Measurements from ENCODE around the gene BRD3. TPM values are rescaled to one million over a fixed set of nuclear protein-coding genes. Genes with fewer than 3 reads are reported as not detected.

Gene BRD3
- total and polyA plus RNA-seq, 4 experiments from 2014 or later: 16.0 to 48.5 (median 30.5) TPM

GRCh38 chr9:134053401-134053871, 14.4 kb downstream of the BRD3 start:
- ChIA-PET CTCF (ENCODE audit: partially characterized antibody) (no interaction called here), POLR2A (ENCODE audit: partially characterized antibody) (no interaction called here)
- Mint-ChIP-seq H3K36me3 (peaks cover 9 to 30% of the 10 kb centered on the region in 2 donors), H3K4me1 (peaks cover 6 to 14% (median 9%) of the 10 kb centered on the region in 4 donors), H3K9me3 (peaks cover 0 to 2% (median 0%) of the 10 kb centered on the region in 8 donors), H3K4me3 (no peak overlapping the region), H3K27ac (no peak overlapping the region), H3K27me3 (no peaks in the 10 kb centered on the region)
- H3K27ac ChIP-seq (ENCODE audit: low read depth, low read length): no peak overlapping the region
- peaks cover 18% of the 10 kb centered on the region for H3K36me3 ChIP-seq (ENCODE audit: insufficient read depth, low read length)
- no peaks in the 10 kb centered on the region for H3K27me3 ChIP-seq (ENCODE audit: insufficient read depth, low read length)
- no peaks in the 10 kb centered on the region for H3K4me1 ChIP-seq (ENCODE audit: insufficient read depth, low read length)
- intact Hi-C loops (cut with micrococcal nuclease): no loop called here
- no peak for DNase-seq
- no peak overlapping the region for H3K4me3 ChIP-seq (ENCODE audit: low read length in 2 of 2)
- H3K9me3 ChIP-seq (ENCODE audit: control insufficient read depth in 1 of 2, low read length in 2 of 2): no peaks in the 10 kb centered on the region

GRCh38 chr9:134052941-134053340, 14.9 kb downstream of the BRD3 start:
- ChIA-PET POLR2A (ENCODE audit: partially characterized antibody) (no interaction called here), CTCF (ENCODE audit: partially characterized antibody) (no interaction called here)
- no peaks in the 10 kb centered on the region for H3K27me3 ChIP-seq (ENCODE audit: insufficient read depth, low read length)
- H3K9me3 Mint-ChIP-seq: peaks cover 0 to 2% (median 0%) of the 10 kb centered on the region in 8 donors
- H3K4me1 Mint-ChIP-seq: peaks cover 4 to 11% (median 8%) of the 10 kb centered on the region in 4 donors
- no peaks in the 10 kb centered on the region for H3K9me3 ChIP-seq (ENCODE audit: control insufficient read depth in 1 of 2, low read length in 2 of 2)
- no peak overlapping the region for H3K27ac Mint-ChIP-seq
- no peaks in the 10 kb centered on the region for H3K4me1 ChIP-seq (ENCODE audit: insufficient read depth, low read length)
- no peaks in the 10 kb centered on the region for H3K27me3 Mint-ChIP-seq
- peaks cover 9 to 35% of the 10 kb centered on the region in 2 donors for H3K36me3 Mint-ChIP-seq
- H3K4me3 ChIP-seq (ENCODE audit: low read length in 2 of 2): no peak overlapping the region
- no peak overlapping the region for H3K27ac ChIP-seq (ENCODE audit: low read depth, low read length)
- H3K4me3 Mint-ChIP-seq: no peak overlapping the region
- peaks cover 21% of the 10 kb centered on the region for H3K36me3 ChIP-seq (ENCODE audit: insufficient read depth, low read length)
- intact Hi-C loops (cut with micrococcal nuclease): no loop called here
- no peak for DNase-seq

- H3K27ac ChIP-seq (ENCODE audit: low read depth, low read length): no peak overlapping the region
- H3K36me3 ChIP-seq (ENCODE audit: insufficient read depth, low read length): peaks cover 25% of the 10 kb centered on the region
- H3K4me3 ChIP-seq (ENCODE audit: low read length in 2 of 2): no peak overlapping the region
- no peaks in the 10 kb centered on the region for H3K27me3 ChIP-seq (ENCODE audit: insufficient read depth, low read length)
- Mint-ChIP-seq H3K36me3 (peaks cover 9 to 37% of the 10 kb centered on the region in 2 donors), H3K27ac (no peak overlapping the region), H3K27me3 (no peaks in the 10 kb centered on the region), H3K9me3 (peaks cover 0 to 2% (median 0%) of the 10 kb centered on the region in 8 donors), H3K4me3 (no peak overlapping the region), H3K4me1 (peaks cover 4 to 11% (median 8%) of the 10 kb centered on the region in 4 donors)
- H3K9me3 ChIP-seq (ENCODE audit: control insufficient read depth in 1 of 2, low read length in 2 of 2): no peaks in the 10 kb centered on the region
- no peak for DNase-seq
- intact Hi-C loops (cut with micrococcal nuclease): no loop called here
- ChIA-PET POLR2A (ENCODE audit: partially characterized antibody) (no interaction called here), CTCF (ENCODE audit: partially characterized antibody) (no interaction called here)
- no peaks in the 10 kb centered on the region for H3K4me1 ChIP-seq (ENCODE audit: insufficient read depth, low read length)
Measured at GRCh38 chr9:134052491-134052890, 15.3 kb downstream of the BRD3 start.

- Mint-ChIP-seq H3K27ac (peak overlapping the region in 1 of 7 donors; percentile 44), H3K27me3 (no peaks in the 10 kb centered on the region), H3K4me3 (no peak overlapping the region), H3K4me1 (peaks cover 0 to 3% (median under 1%) of the 10 kb centered on the region in 4 donors), H3K9me3 (peaks cover 0 to 2% (median 0%) of the 10 kb centered on the region in 8 donors), H3K36me3 (peaks cover 9 to 43% of the 10 kb centered on the region in 2 donors)
- no peak for DNase-seq
- intact Hi-C loops (cut with micrococcal nuclease): no loop called here
- ChIA-PET POLR2A (ENCODE audit: partially characterized antibody) (interaction anchor here (1.0 kb wide), 1 partner anchor 26 kb away, joined by 3 read pairs; no protein-coding TSS in a partner anchor), CTCF (ENCODE audit: partially characterized antibody) (interaction anchor here (0.6 kb wide), 1 partner anchor 294 kb away, joined by 3 read pairs; no protein-coding TSS in a partner anchor)
- H3K9me3 ChIP-seq (ENCODE audit: control insufficient read depth in 1 of 2, low read length in 2 of 2): no peaks in the 10 kb centered on the region
- no peaks in the 10 kb centered on the region for H3K4me1 ChIP-seq (ENCODE audit: insufficient read depth, low read length)
- peaks cover 31% of the 10 kb centered on the region for H3K36me3 ChIP-seq (ENCODE audit: insufficient read depth, low read length)
- H3K27me3 ChIP-seq (ENCODE audit: insufficient read depth, low read length): no peaks in the 10 kb centered on the region
- H3K4me3 ChIP-seq (ENCODE audit: low read length in 2 of 2): no peak overlapping the region
- no peak overlapping the region for H3K27ac ChIP-seq (ENCODE audit: low read depth, low read length)
Measured at GRCh38 chr9:134051319-134051718, 16.5 kb downstream of the BRD3 start.

- Histone ChIP-seq H3K27me3 (ENCODE audit: insufficient read depth, low read length) (no peaks in the 10 kb centered on the region), H3K9me3 (ENCODE audit: control insufficient read depth in 1 of 2, low read length in 2 of 2) (no peaks in the 10 kb centered on the region), H3K27ac (ENCODE audit: low read depth, low read length) (no peak overlapping the region), H3K36me3 (ENCODE audit: insufficient read depth, low read length) (peaks cover 37% of the 10 kb centered on the region), H3K4me1 (ENCODE audit: insufficient read depth, low read length) (no peaks in the 10 kb centered on the region), H3K4me3 (ENCODE audit: low read length in 2 of 2) (no peak overlapping the region)
- Mint-ChIP-seq H3K27me3 (no peaks in the 10 kb centered on the region), H3K4me1 (no peaks in the 10 kb centered on the region), H3K27ac (peak overlapping the region in 1 of 7 donors; percentile 44), H3K4me3 (no peak overlapping the region), H3K9me3 (peaks cover 0 to 2% (median 0%) of the 10 kb centered on the region in 8 donors), H3K36me3 (peaks cover 9 to 43% of the 10 kb centered on the region in 2 donors)
- DNase-seq: no peak
- ChIA-PET POLR2A (ENCODE audit: partially characterized antibody) (interaction anchor here (1.0 kb wide), 1 partner anchor 25 kb away, joined by 3 read pairs; no protein-coding TSS in a partner anchor), CTCF (ENCODE audit: partially characterized antibody) (no interaction called here)
- intact Hi-C loops (cut with micrococcal nuclease): no loop called here
Measured at GRCh38 chr9:134050726-134051125, 17.1 kb downstream of the BRD3 start.

- DNase-seq: no peak
- Histone ChIP-seq H3K27me3 (ENCODE audit: insufficient read depth, low read length) (no peaks in the 10 kb centered on the region), H3K4me3 (ENCODE audit: low read length in 2 of 2) (no peak overlapping the region), H3K27ac (ENCODE audit: low read depth, low read length) (no peak overlapping the region), H3K4me1 (ENCODE audit: insufficient read depth, low read length) (no peaks in the 10 kb centered on the region), H3K9me3 (ENCODE audit: control insufficient read depth in 1 of 2, low read length in 2 of 2) (no peaks in the 10 kb centered on the region), H3K36me3 (ENCODE audit: insufficient read depth, low read length) (peaks cover 44% of the 10 kb centered on the region)
- ChIA-PET CTCF (ENCODE audit: partially characterized antibody) (no interaction called here), POLR2A (ENCODE audit: partially characterized antibody) (interaction anchor here (0.8 kb wide), 1 partner anchor 16 kb away, joined by 3 read pairs; no protein-coding TSS in a partner anchor)
- peaks cover 9 to 43% of the 10 kb centered on the region in 2 donors for H3K36me3 Mint-ChIP-seq
- no peak overlapping the region for H3K27ac Mint-ChIP-seq
- intact Hi-C loops (cut with micrococcal nuclease): no loop called here
- H3K4me3 Mint-ChIP-seq: no peak overlapping the region
- H3K4me1 Mint-ChIP-seq: no peaks in the 10 kb centered on the region
- H3K9me3 Mint-ChIP-seq: peaks cover 0 to 2% (median 0%) of the 10 kb centered on the region in 8 donors
- H3K27me3 Mint-ChIP-seq: no peaks in the 10 kb centered on the region
Measured at GRCh38 chr9:134049772-134050588, 17.8 kb downstream of the BRD3 start.

GRCh38 chr9:134049236-134049635, 18.6 kb downstream of the BRD3 start:
- Mint-ChIP-seq H3K36me3 (peaks cover 9 to 50% of the 10 kb centered on the region in 2 donors), H3K4me1 (no peaks in the 10 kb centered on the region), H3K27me3 (no peaks in the 10 kb centered on the region), H3K27ac (no peak overlapping the region), H3K4me3 (no peak overlapping the region), H3K9me3 (peaks cover 0 to 2% (median 0%) of the 10 kb centered on the region in 8 donors)
- POLR2A ChIA-PET (ENCODE audit: partially characterized antibody): interaction anchor here (0.8 kb wide), 1 partner anchor 16 kb away, joined by 3 read pairs; no protein-coding TSS in a partner anchor
- H3K9me3 ChIP-seq (ENCODE audit: control insufficient read depth in 1 of 2, low read length in 2 of 2): no peaks in the 10 kb centered on the region
- DNase-seq: no peak
- intact Hi-C loops (cut with micrococcal nuclease): no loop called here
- H3K4me3 ChIP-seq (ENCODE audit: low read length in 2 of 2): no peak overlapping the region
- H3K36me3 ChIP-seq (ENCODE audit: insufficient read depth, low read length): peaks cover 50% of the 10 kb centered on the region
- no peaks in the 10 kb centered on the region for H3K4me1 ChIP-seq (ENCODE audit: insufficient read depth, low read length)
- H3K27me3 ChIP-seq (ENCODE audit: insufficient read depth, low read length): no peaks in the 10 kb centered on the region
- CTCF ChIA-PET (ENCODE audit: partially characterized antibody): no interaction called here
- no peak overlapping the region for H3K27ac ChIP-seq (ENCODE audit: low read depth, low read length)
